Measurements from ENCODE around the gene CAMSAP3. TPM values are rescaled to one million over a fixed set of nuclear protein-coding genes. Genes with fewer than 3 reads are reported as not detected.
"Not testable (repeated sequence)": the region's sequence is repeated elsewhere in the genome, so short reads cannot be mapped to it uniquely, and the experiment has no call there.

Gene CAMSAP3
- total RNA-seq, 3 donors from 2014 or later, result 5.6 to 14.2 TPM; not detected in 1

DNA sequence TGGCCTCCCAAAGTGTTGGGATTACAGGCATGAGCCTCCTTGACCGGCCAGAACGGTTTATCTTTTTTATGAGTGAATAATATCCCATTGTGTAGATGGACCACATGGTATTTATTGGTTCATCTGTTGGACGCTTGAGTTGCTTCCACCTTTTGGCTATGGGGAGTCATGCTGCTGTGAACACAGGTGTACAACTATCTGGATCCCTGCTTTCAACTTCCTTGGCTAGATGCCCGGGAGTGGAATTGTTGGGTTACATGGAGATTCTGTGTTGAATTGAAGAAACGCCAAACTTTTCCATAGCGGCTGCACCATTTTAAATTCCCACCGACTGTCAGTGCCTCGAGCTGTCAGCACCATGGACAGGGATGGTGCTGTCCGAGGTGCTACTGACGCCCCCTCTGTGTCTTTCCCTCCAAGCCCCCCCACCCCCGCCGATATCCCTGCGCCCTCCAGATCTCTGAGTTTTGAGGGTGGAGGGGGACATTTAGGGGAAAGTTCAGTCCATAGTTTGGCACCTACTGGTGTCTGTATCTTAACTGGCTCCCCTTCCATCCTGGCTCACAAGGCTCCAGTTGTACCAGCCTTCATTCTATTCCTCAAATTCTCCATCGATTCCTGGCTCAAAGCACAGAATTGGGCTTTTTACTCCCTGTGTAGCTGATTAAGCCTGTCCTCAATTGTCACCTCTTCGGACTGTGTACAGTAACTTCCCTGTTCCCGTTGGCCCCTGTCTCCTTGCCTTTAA is 32.8 kb upstream of the CAMSAP3 start:
- TF ChIP-seq, protein P1, sequence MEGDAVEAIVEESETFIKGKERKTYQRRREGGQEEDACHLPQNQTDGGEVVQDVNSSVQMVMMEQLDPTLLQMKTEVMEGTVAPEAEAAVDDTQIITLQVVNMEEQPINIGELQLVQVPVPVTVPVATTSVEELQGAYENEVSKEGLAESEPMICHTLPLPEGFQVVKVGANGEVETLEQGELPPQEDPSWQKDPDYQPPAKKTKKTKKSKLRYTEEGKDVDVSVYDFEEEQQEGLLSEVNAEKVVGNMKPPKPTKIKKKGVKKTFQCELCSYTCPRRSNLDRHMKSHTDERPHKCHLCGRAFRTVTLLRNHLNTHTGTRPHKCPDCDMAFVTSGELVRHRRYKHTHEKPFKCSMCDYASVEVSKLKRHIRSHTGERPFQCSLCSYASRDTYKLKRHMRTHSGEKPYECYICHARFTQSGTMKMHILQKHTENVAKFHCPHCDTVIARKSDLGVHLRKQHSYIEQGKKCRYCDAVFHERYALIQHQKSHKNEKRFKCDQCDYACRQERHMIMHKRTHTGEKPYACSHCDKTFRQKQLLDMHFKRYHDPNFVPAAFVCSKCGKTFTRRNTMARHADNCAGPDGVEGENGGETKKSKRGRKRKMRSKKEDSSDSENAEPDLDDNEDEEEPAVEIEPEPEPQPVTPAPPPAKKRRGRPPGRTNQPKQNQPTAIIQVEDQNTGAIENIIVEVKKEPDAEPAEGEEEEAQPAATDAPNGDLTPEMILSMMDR (IDR thresholded peaks at IDR 0.05), result no peak
- TF ChIP-seq POLR2A (IDR thresholded peaks at IDR 0.05) (no peak), POLR2AphosphoS5 (IDR thresholded peaks at IDR 0.05) (no peak)

DNA sequence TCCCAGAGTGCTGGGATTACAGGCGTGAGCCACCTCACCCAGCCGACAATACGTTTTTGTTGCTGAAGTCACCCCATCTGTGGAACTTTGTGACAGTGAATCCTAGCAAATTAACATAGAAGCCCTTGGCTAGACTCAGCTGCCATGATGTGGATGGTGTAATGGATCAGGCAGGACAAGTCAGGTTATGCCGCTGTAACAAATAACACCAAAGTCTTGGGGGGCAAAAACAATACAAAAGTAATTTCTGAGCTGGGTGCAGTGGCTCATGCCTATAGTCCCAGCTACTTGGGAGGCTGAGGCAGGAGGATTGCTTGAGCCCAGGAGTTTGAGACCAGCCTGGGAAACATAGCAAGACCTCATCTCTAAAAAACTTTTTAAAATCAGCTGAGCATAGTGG is 30.8 kb upstream of the CAMSAP3 start:
- H3K27me3 ChIP-seq, result no peaks in the 10 kb centered on the region
- no peaks in the 10 kb centered on the region for H3K4me1 ChIP-seq
- intact Hi-C loops (cut with DNase I; ENCODE audit: low total_unique reads), result loop anchor here (5.0 to 10.0 kb wide), 3 partner anchors 110 to 887 kb away; partner anchors contain the start of gene MCEMP1
- no peak for DNase-seq (ENCODE audit: low spot score in 2 of 2)
- TF ChIP-seq, protein P1 (IDR thresholded peaks at IDR 0.05), result no peak
- TF ChIP-seq POLR2A (IDR thresholded peaks at IDR 0.05), result no peak
- no peak overlapping the region for H3K27ac ChIP-seq
- no peaks in the 10 kb centered on the region for H3K36me3 ChIP-seq
- H3K9me3 ChIP-seq, result no peaks in the 10 kb centered on the region
- H3K4me3 ChIP-seq, result no peak overlapping the region

More for the DNA sequence above, 32.8 kb upstream of the CAMSAP3 start:
- Histone ChIP-seq H3K4me1 (no peaks in the 10 kb centered on the region), H3K9me3 (no peaks in the 10 kb centered on the region), H3K27me3 (no peaks in the 10 kb centered on the region), H3K36me3 (no peaks in the 10 kb centered on the region), H3K4me3 (no peak overlapping the region), H3K27ac (no peak overlapping the region)
- intact Hi-C loops (cut with DNase I; ENCODE audit: low total_unique reads), result loop anchor here (5.0 to 10.0 kb wide), 2 partner anchors 112 to 889 kb away; partner anchors contain the start of gene MCEMP1
- DNase-seq (ENCODE audit: low spot score in 2 of 2), result no peak

DNA sequence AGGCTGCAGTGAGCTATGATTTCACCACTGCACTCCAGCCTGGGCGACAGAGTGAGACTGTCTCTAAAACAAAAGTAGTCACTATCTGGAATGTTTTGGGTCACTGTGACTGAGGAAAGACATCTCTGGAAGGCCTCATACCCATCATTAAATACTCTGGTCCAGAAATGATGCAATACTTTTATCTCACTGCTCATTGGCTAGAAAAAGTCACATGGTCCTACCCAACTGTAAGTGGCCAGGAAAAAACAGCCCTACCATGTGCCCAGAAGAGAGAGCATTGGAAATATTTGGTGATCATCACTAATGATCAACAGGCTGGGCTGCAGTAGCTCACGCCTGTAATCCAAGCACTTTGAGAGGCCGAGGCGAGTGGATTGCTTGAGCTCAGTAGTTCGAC is 30.3 kb upstream of the CAMSAP3 start:
- H3K27me3 ChIP-seq, result no peaks in the 10 kb centered on the region
- TF ChIP-seq, protein P1 (IDR thresholded peaks at IDR 0.05), result no peak
- TF ChIP-seq POLR2A (IDR thresholded peaks at IDR 0.05), result no peak
- no peak for TF ChIP-seq POLR2AphosphoS5 (IDR thresholded peaks at IDR 0.05)
- no peaks in the 10 kb centered on the region for H3K9me3 ChIP-seq
- H3K27ac ChIP-seq, result no peak overlapping the region
- no peaks in the 10 kb centered on the region for H3K36me3 ChIP-seq
- no peak for DNase-seq (ENCODE audit: low spot score in 2 of 2)
- intact Hi-C loops (cut with DNase I; ENCODE audit: low total_unique reads), result loop anchor here (5.0 to 10.0 kb wide), 2 partner anchors 109 to 232 kb away; partner anchors contain the start of gene MCEMP1
- no peak overlapping the region for H3K4me3 ChIP-seq
- no peaks in the 10 kb centered on the region for H3K4me1 ChIP-seq

DNA sequence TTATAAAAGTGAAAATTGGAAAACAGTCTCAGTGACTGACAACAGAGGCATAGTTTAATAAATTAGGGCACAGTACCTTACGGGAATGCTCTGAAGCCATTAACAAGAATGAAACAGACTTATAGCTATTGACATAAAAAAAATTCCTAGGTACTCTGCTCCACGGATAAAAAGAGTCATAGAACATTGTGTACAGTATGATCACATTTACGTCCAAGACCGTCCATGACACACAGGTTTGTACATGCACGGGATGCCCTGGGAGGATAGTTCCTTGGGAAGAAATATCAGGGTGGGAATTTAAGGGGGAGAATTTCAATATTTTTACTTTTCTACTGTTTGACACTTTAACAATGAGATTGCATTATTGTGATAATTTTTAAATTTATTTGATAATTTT is 24.9 kb upstream of the CAMSAP3 start:
- no peaks in the 10 kb centered on the region for H3K27me3 ChIP-seq
- H3K4me3 ChIP-seq, result no peak overlapping the region
- TF ChIP-seq POLR2A (IDR thresholded peaks at IDR 0.05) (no peak), POLR2AphosphoS5 (IDR thresholded peaks at IDR 0.05) (no peak)
- TF ChIP-seq, protein P1 (IDR thresholded peaks at IDR 0.05), result no peak
- DNase-seq (ENCODE audit: low spot score in 2 of 2), result no peak
- intact Hi-C loops (cut with DNase I; ENCODE audit: low total_unique reads), result no loop called here
- no peaks in the 10 kb centered on the region for H3K4me1 ChIP-seq
- H3K36me3 ChIP-seq, result no peaks in the 10 kb centered on the region
- H3K9me3 ChIP-seq, result no peaks in the 10 kb centered on the region
- H3K27ac ChIP-seq, result no peak overlapping the region

DNA sequence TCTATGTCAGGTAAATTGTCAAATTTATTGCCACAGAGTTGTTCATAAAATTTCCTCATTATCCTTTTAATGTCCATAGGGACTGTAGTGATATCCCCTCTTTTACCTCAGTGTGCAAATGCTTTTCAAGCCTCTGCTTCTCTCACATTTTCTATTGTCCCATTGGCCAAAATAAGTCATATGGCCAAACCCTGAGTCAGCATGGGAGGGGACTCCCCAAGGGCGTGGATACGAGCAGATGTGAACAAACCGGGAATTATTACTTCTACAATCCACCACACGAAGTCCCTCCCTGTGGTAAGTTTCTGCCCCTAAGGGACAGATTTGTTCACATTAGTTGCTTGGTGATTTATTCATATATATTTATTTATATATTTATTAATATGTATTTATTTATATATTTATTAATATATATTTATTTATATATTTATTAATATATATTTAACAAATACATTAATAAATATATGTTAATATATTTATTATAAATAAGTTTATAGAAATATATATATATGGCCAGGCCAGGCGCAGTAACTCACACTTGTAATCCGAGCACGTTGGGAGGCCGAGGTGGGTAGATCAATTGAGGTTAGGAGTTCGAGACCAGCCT is 20.1 kb upstream of the CAMSAP3 start:
- Histone ChIP-seq H3K27ac (no peak overlapping the region), H3K9me3 (no peaks in the 10 kb centered on the region), H3K4me3 (no peak overlapping the region), H3K27me3 (no peaks in the 10 kb centered on the region), H3K4me1 (no peaks in the 10 kb centered on the region), H3K36me3 (no peaks in the 10 kb centered on the region)
- no peak for TF ChIP-seq POLR2AphosphoS5 (IDR thresholded peaks at IDR 0.05)
- TF ChIP-seq, protein P1 (IDR thresholded peaks at IDR 0.05), result no peak
- TF ChIP-seq POLR2A (IDR thresholded peaks at IDR 0.05), result no peak
- intact Hi-C loops (cut with DNase I; ENCODE audit: low total_unique reads), result no loop called here
- DNase-seq (ENCODE audit: low spot score in 2 of 2), result no peak

DNA sequence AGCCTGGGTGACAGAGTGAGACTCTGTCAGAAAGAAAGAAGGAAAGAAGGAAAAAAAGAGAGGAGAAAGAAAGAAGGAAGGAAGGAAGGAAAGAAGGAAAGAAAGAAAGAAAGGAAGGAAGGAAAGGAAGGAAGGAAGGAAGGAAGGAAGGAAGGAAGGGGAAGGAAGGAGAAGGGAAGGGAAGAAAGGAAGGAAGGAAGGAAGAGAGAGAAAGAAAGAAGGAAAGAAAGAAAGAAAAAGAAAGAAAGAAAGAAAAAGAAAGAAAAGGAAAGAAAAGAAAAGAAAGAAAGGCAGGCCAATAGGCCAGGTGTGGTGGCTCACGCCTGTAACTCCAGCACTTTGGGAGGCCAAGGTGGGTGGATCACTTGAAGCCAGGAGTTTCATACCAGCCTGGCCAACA is 18.2 kb upstream of the CAMSAP3 start:
- H3K9me3 ChIP-seq; H3K27me3 ChIP-seq; H3K4me1 ChIP-seq; H3K4me3 ChIP-seq; H3K27ac ChIP-seq; H3K36me3 ChIP-seq; intact Hi-C loops (cut with DNase I; ENCODE audit: low total_unique reads); DNase-seq (ENCODE audit: low spot score in 2 of 2): not testable (repeated sequence)
